HepG2 (cell line): Measurements from ENCODE around the gene MRPL38. TPM values are rescaled to one million over a fixed set of nuclear protein-coding genes. Genes with fewer than 3 reads are reported as not detected.

ENCODE experiments used
- ARID2 ChIP-seq: sonication (generic); formaldehyde crosslinking; IDR thresholded peaks from 2 replicates; pipeline ENCODE4 v1.8.1; 2022; ENCODE audit warnings: mild to moderate bottlenecking, missing genetic modification reagents, borderline replicate concordance
- NFAT5 ChIP-seq: sonication (generic); formaldehyde crosslinking; IDR thresholded peaks from 2 replicates; pipeline ENCODE4 v1.4.0; 2020; ENCODE audit warnings: missing genetic modification reagents
- NKX3-1 ChIP-seq: sonication (generic); formaldehyde crosslinking; IDR thresholded peaks from 2 replicates; pipeline ENCODE4 v1.5.0; 2020; ENCODE audit warnings: missing genetic modification reagents
- SRSF9 ChIP-seq: fragments of 200-400 bp; formaldehyde crosslinking; IDR thresholded peaks from 2 replicates; pipeline ENCODE4 v1.6.1; 2018; ENCODE audit warnings: borderline replicate concordance, mild to moderate bottlenecking, low read depth, low read length; ENCODE audit not compliant: insufficient read depth, poor library complexity, severe bottlenecking
- TMF1 ChIP-seq: sonication (generic); formaldehyde crosslinking; IDR thresholded peaks from 2 replicates; pipeline ENCODE4 v1.8.1; 2022; ENCODE audit warnings: low read depth, missing genetic modification reagents
- WIZ ChIP-seq: sonication (generic); formaldehyde crosslinking; IDR thresholded peaks from 2 replicates; pipeline ENCODE4 v1.5.1; 2020; ENCODE audit warnings: mild to moderate bottlenecking, missing genetic modification reagents
- ZBTB40 ChIP-seq, 2 experiments: fragments of 450-650 bp in 1 of 2; sonication (generic) in 1 of 2; formaldehyde crosslinking in 1 of 2; IDR thresholded peaks; 2 replicates each; pipeline versions ENCODE4 v1.6.1 to v1.8.0; 2016 to 2022; ENCODE audit warnings: antibody characterized with exemption in 1 of 2, mild to moderate bottlenecking in 1 of 2, missing genetic modification reagents in 1 of 2
- ZFP36L1 ChIP-seq: sonication (generic); formaldehyde crosslinking; IDR thresholded peaks from 2 replicates; pipeline ENCODE4 v1.8.0; 2022; ENCODE audit warnings: mild to moderate bottlenecking, missing genetic modification reagents, moderate library complexity
- ZNF280B ChIP-seq: sonication (generic); formaldehyde crosslinking; IDR thresholded peaks from 2 replicates; pipeline ENCODE4 v1.5.0; 2020; ENCODE audit warnings: missing genetic modification reagents, mild to moderate bottlenecking, borderline replicate concordance
- ZNF761 ChIP-seq: sonication (generic); formaldehyde crosslinking; conservative IDR thresholded peaks from 2 replicates; pipeline ENCODE4 v1.4.0; 2020; ENCODE audit warnings: mild to moderate bottlenecking, missing genetic modification reagents
- polyA plus RNA-seq, 8 experiments: library from polyadenylated mRNA; depleted of rRNA in 3 of 8; stranded (reverse) in 7 of 8; unstranded in 1 of 8; fragments of >200 nt; fragmentation: Illumina TruSeq in 4 of 8; extraction: Trizol in 4 of 8; gene quantifications; 2 replicates each; pipeline versions ENCODE4 v1.2.1 to v1.2.3, GENCODE V29; 2011 to 2016; ENCODE audit warnings: low read depth in 4 of 8, missing spikeins in 1 of 8, mixed read lengths in 1 of 8; ENCODE audit not compliant: insufficient read depth in 1 of 8
- total RNA-seq, 5 experiments: library from RNA; depleted of rRNA; stranded (reverse); fragments of >200 nt; fragmentation: Illumina TruSeq; extraction: Trizol; gene quantifications; 2 replicates each; pipeline ENCODE4 v1.2.3, GENCODE V29; 2016; ENCODE audit warnings: low read depth in 1 of 5

Gene MRPL38
- total and polyA plus RNA-seq, 2 of the 13 experiments (the other 11 are each of a cell fraction or from before 2014, with no cell fraction given), result 83.7 to 125 TPM

GRCh38 chr17:75892556-75893224, 12.0 kb downstream of the MRPL38 start (continued):
- TF ChIP-seq ZBTB40 (IDR thresholded peaks at IDR 0.05) (no peak), ZBTB40 (CRISPR knock-in tag; IDR thresholded peaks at IDR 0.05) (no peak), WIZ (CRISPR knock-in tag) (0 out of 2 replicates have a peak, but pooled peaks have one; percentile 39), ZNF761 (CRISPR knock-in tag) (no peak; the same call in 1 of the 2 replicates), ARID2 (CRISPR knock-in tag) (no peak), NFAT5 (CRISPR knock-in tag) (peak; percentile 84), TMF1 (CRISPR knock-in tag) (peak; percentile 60; the same call in 1 of the 2 replicates), NKX3-1 (no peak), ZFP36L1 (CRISPR knock-in tag) (no peak), ZNF280B (CRISPR knock-in tag) (0 out of 2 replicates have a peak, but pooled peaks have one; percentile 9), SRSF9 (no peak)
